Heart right ventricle (tissue), 16 donors: Measurements from ENCODE around the gene ZNF683. TPM values are rescaled to one million over a fixed set of nuclear protein-coding genes. Genes with fewer than 3 reads are reported as not detected.

Experiments
- ATAC-seq, 8 donors: fragments of 200-7000 bp; cut with Tn5 transposase; one replicate each; pipeline ENCODE4 v1.9.1; 2020; ENCODE audit warnings: mild to moderate bottlenecking in 8 of 8, moderate library complexity in 8 of 8, moderate number of reproducible peaks in 1 of 8
- DNase-seq, 2 donors: peaks; one replicate each; pipeline ENCODE4 v3.0.0-alpha.2; 2020
- H3K27ac ChIP-seq, 10 donors: fragments of 200-600 bp; sonication (generic) in 2 of 10; one replicate each; pipeline versions ENCODE4 v1.5.0 to v1.8.0; 2020 to 2022; ENCODE audit warnings: mild to moderate bottlenecking in 3 of 10
- H3K27me3 ChIP-seq, 7 donors: fragments of 200-600 bp; one replicate each; pipeline ENCODE4 v1.8.0; 2021 to 2022; ENCODE audit warnings: mild to moderate bottlenecking in 2 of 7
- H3K36me3 ChIP-seq, 9 donors: fragments of 200-600 bp; sonication (generic) in 1 of 9; one replicate each; pipeline versions ENCODE4 v1.5.0 to v1.8.0; 2020 to 2022; ENCODE audit warnings: mild to moderate bottlenecking in 2 of 9
- H3K4me1 ChIP-seq, 9 donors: fragments of 200-600 bp; sonication (generic) in 1 of 9; one replicate each; pipeline versions ENCODE4 v1.5.0 to v1.8.0; 2020 to 2022; ENCODE audit warnings: mild to moderate bottlenecking in 4 of 9
- H3K4me3 ChIP-seq, 10 donors: fragments of 200-600 bp; sonication (generic) in 2 of 10; one replicate each; pipeline versions ENCODE4 v1.5.0 to v1.8.0; 2020 to 2022; ENCODE audit warnings: mild to moderate bottlenecking in 7 of 10, moderate library complexity in 2 of 10
- H3K9me3 ChIP-seq, 11 donors: fragments of 200-600 bp in 10 of 11; sonication (generic) in 2 of 11; one replicate each; pipeline versions ENCODE4 v1.5.0 to v1.8.0; 2013 to 2022; ENCODE audit warnings: mild to moderate bottlenecking in 2 of 11, control low read depth in 1 of 11, moderate library complexity in 1 of 11
- WGBS, 2 donors: extraction: QIAGEN DNeasy Blood & Tissue Kit; methylation state at CpG; one replicate each; pipeline ENCODE4 v1.1.7; 2013; ENCODE audit warnings: inconsistent platforms in 1 of 2; 5-methylcytosine and 5-hydroxymethylcytosine counted together
- intact Hi-C, 10 donors: fragments of 100-400 bp; cut with DNase I; formaldehyde crosslinking; loops; one replicate each; pipeline versions ENCODE4 v1.11.1 to v1.14.2; 2022
- polyA plus RNA-seq, 2 donors: library from polyadenylated mRNA; stranded (reverse); fragments of 200-250 nt; gene quantifications; one replicate each; pipeline ENCODE4 v1.2.3, GENCODE V29; 2013
- total RNA-seq, 10 donors: library from RNA; stranded (reverse); fragmentation: NEBNext Ultra II Directional in 3 of 10; extraction: Animal tissue kit (Norgen Biotek cat#: 25700) in 3 of 10; gene quantifications; one replicate each; pipeline versions ENCODE4 v1.2.1 to v1.2.4, GENCODE V29; 2021 to 2023
- TF ChIP-seq, protein P1 (sequence below), 9 donors: fragments of 200-600 bp; sonication (generic) in 2 of 9; IDR thresholded peaks; one replicate each; pipeline versions ENCODE4 v1.5.0 to v1.8.0; 2021 to 2022; ENCODE audit warnings: antibody characterized with exemption in 9 of 9, mild to moderate bottlenecking in 5 of 9, moderate library complexity in 1 of 9
- donor health status: Arrhythmogenic right ventricular cardiomyopathy.
- donor health status: ischemic (EF 13 %, LVEDD 7.1; RV severe dilation, severe dysfunction).
- donor health status: healthy with polysubstance abuse.
- donor health status: DM: no; HTN: yes; CAD: no.
- donor health status: DM: no; HTN: no; CAD: no.
- donor health status: ischemic (EF 25% LVEDD 6.9; RV normal size, moderate dysfunction).
- donor health status: ischemic (EF 25% LVEDD 5.7; RV mildly dilated, moderate dysfunction).
- donor health status: healthy.
- donor health status: DM: yes; HTN: yes; CAD: no.
- donor health status: Ischemic cardiomyopathy.
- donor health status: ischemic (EF 35%, LVEDD 5.7; RV mildly dilated, moderate dysfunction).
- donor health status: nonischemic (EF 11% LVEDD 7.7; RV severe dilation, severe dysfunction).
- donor health status: DM: yes; HTN: yes; CAD: no.
- donor health status: PGD.
- donor health status: ischemic (EF 29% LVEDD 5.4; RV normal size, mild dysfunction).
- donor health status: nonischemic (EF 23%, LVEDD 6.1; RV moderate dilation, normal function).

Gene ZNF683
- total and polyA plus RNA-seq, 12 donors: 0.04 to 1.3 (median 0.15) TPM; not detected in 9

DNA sequence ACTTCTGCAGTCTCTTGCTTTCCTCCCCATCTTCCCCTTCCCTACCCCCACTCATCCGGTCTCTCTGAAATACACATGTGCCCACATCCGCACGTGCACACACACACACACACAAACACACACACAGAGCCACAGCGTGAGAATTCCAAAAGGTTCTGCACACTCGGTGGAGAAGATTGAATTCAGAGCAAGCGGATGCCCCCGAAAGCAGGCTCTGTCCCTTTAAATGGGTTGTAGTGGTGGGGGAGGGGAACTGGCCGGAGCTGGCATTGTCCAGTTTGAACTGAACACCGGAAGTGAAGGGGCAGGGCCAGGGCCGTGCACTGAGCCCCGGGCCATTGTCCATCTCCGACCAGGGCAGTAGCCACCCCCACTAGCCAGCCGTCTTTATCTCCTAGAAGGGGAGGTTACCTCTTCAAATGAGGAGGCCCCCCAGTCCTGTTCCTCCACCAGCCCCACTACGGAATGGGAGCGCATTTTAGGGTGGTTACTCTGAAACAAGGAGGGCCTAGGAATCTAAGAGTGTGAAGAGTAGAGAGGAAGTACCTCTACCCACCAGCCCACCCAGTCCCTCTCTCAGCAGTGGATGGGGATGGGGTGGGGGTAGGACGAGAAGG, 36.7 kb upstream of the ZNF683 start:
- Histone ChIP-seq H3K4me1 (peaks cover 0 to 6% (median 0%) of the 10 kb centered on the region in 9 donors), H3K27me3 (peaks cover 29 to 65% (median 61%) of the 10 kb centered on the region in 7 donors), H3K36me3 (no peaks in the 10 kb centered on the region), H3K9me3 (no peaks in the 10 kb centered on the region), H3K27ac (no peak overlapping the region), H3K4me3 (no peak overlapping the region)
- ATAC-seq (no peak), DNase-seq (no peak)
- WGBS, 2 donors: 1 to 2% methylated on average over 16 of the region's 16 CpGs
- TF ChIP-seq, protein P1, sequence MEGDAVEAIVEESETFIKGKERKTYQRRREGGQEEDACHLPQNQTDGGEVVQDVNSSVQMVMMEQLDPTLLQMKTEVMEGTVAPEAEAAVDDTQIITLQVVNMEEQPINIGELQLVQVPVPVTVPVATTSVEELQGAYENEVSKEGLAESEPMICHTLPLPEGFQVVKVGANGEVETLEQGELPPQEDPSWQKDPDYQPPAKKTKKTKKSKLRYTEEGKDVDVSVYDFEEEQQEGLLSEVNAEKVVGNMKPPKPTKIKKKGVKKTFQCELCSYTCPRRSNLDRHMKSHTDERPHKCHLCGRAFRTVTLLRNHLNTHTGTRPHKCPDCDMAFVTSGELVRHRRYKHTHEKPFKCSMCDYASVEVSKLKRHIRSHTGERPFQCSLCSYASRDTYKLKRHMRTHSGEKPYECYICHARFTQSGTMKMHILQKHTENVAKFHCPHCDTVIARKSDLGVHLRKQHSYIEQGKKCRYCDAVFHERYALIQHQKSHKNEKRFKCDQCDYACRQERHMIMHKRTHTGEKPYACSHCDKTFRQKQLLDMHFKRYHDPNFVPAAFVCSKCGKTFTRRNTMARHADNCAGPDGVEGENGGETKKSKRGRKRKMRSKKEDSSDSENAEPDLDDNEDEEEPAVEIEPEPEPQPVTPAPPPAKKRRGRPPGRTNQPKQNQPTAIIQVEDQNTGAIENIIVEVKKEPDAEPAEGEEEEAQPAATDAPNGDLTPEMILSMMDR (IDR thresholded peaks at IDR 0.05): no peak
- intact Hi-C loops: no loop called here

- TF ChIP-seq, protein P1 (IDR thresholded peaks at IDR 0.05): no peak
- DNase-seq (peak; percentile 72 to 75), ATAC-seq (peak in 7 of 8 donors; percentile 80 to 90 (median 88))
- Histone ChIP-seq H3K27me3 (peaks cover 29 to 63% (median 58%) of the 10 kb centered on the region in 7 donors), H3K36me3 (no peaks in the 10 kb centered on the region), H3K4me1 (peaks cover 0 to 6% (median 0%) of the 10 kb centered on the region in 9 donors), H3K9me3 (no peaks in the 10 kb centered on the region), H3K4me3 (no peak overlapping the region), H3K27ac (no peak overlapping the region)
- intact Hi-C loops: no loop called here
- 1% methylated on average over 12 of the region's 12 CpGs for WGBS, 2 donors
Measured at GRCh38 chr1:26408604-26409003, 36.1 kb upstream of the ZNF683 start.

DNA sequence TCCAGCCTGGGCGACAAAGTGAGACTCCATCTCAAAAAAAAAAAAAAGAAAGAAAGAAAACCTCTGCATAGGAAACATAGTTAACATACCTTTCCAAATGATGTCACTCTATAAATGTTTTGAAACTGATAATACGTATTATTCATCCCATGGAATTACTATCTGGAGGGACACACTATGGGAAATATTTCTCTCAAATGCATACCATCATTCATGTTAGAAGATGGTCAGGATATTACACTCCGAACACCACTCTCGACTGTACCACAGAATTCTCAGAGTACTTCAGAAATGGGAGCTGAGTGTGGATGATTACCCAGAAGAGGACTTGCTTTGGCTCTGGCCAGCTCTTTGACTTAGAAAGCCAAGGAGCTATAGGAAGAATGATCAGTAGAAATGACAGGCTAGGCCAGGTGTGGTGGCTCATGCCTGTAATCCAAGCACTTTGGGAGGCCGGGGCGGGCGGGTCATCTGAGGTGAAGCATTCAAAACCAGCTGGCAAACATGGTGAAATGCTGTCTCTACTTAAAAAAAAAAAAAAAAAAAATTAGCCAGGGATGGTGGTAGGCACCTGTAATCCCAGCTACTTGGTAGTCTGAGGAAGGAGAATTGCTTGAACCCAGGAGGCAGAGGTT, 32.8 kb upstream of the ZNF683 start:
- Histone ChIP-seq H3K9me3 (no peaks in the 10 kb centered on the region), H3K4me1 (peaks cover 0 to 6% (median 0%) of the 10 kb centered on the region in 9 donors), H3K36me3 (no peaks in the 10 kb centered on the region), H3K27me3 (peaks cover 0 to 53% (median 44%) of the 10 kb centered on the region in 7 donors), H3K27ac (no peak overlapping the region), H3K4me3 (no peak overlapping the region)
- TF ChIP-seq, protein P1 (IDR thresholded peaks at IDR 0.05): no peak
- intact Hi-C loops: no loop called here
- no peak for DNase-seq
- WGBS, 2 donors: 62 to 63% methylated on average over 7 of the region's 7 CpGs
- no peak for ATAC-seq

DNA sequence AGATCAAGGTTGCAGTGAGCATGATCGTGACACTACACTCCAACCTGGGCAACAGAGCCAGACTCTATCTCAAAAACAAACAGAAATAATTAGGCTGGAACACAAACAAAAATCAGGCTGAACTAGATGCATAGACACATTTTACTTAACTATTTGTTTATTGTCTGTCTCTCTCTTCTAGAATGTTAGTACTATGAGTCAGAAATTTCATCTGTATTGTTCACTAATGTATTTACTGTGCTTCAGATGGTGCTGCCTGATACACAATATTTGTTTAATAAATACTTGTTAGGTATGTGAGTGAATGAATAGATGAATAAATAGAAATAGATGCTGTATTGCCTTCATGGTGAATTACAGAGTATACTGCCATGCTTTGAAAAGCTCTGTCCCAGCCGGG, 32.1 kb upstream of the ZNF683 start:
- Histone ChIP-seq H3K27me3 (peaks cover 0 to 48% (median 40%) of the 10 kb centered on the region in 7 donors), H3K4me1 (peaks cover 0 to 6% (median 0%) of the 10 kb centered on the region in 9 donors), H3K36me3 (no peaks in the 10 kb centered on the region), H3K27ac (no peak overlapping the region), H3K9me3 (no peaks in the 10 kb centered on the region), H3K4me3 (no peak overlapping the region)
- DNase-seq: no peak
- TF ChIP-seq, protein P1 (IDR thresholded peaks at IDR 0.05): no peak
- intact Hi-C loops: no loop called here
- 78 to 86% methylated on average over 2 of the region's 2 CpGs for whole genome bisulfite sequencing, 2 donors
- ATAC-seq: no peak
